SU-DHL-6 (cell line): Measurements from ENCODE around the gene EYA3.

Source experiments
- H2AFZ ChIP-seq: fragments of 200-600 bp; sonication (generic); 2 replicates; pipeline ENCODE4 v1.6.1; 2014; ENCODE audit warnings: low read depth, mild to moderate bottlenecking, moderate library complexity, mixed read lengths, antibody characterized with exemption, low read length; ENCODE audit not compliant: severe bottlenecking
- H3F3A ChIP-seq: fragments of 200-600 bp; shearing (Covaris generic); 2 replicates; pipeline ENCODE4 v1.6.0; 2016; ENCODE audit warnings: antibody characterized with exemption, mild to moderate bottlenecking; ENCODE audit not compliant: insufficient read depth
- H3K27ac ChIP-seq: fragments of 200-600 bp; sonication (generic); 2 replicates; pipeline ENCODE4 v1.5.1; 2016; ENCODE audit warnings: low read depth, mild to moderate bottlenecking, low read length, moderate library complexity, mixed read lengths
- H3K27me3 ChIP-seq: fragments of 200-600 bp; sonication (generic), shearing (Covaris generic); 2 replicates; pipeline ENCODE4 v1.6.0; 2014; ENCODE audit warnings: mild to moderate bottlenecking, low read length
- H3K36me3 ChIP-seq: fragments of 200-600 bp; sonication (generic); 2 replicates; pipeline ENCODE4 v1.6.1; 2014; ENCODE audit warnings: mild to moderate bottlenecking, low read length, mixed read lengths
- H3K4me2 ChIP-seq: fragments of 300-600, 200-600 bp; shearing (Covaris generic), sonication (generic); 2 replicates; pipeline ENCODE4 v1.6.0; 2014; ENCODE audit warnings: low read length, low read depth, mild to moderate bottlenecking; ENCODE audit not compliant: poor library complexity, severe bottlenecking
- H3K4me3 ChIP-seq: fragments of 200-600 bp; sonication (generic); 2 replicates; pipeline ENCODE4 v1.5.1; 2014; ENCODE audit warnings: antibody characterized with exemption, low read length, mild to moderate bottlenecking, mixed read lengths; ENCODE audit not compliant: insufficient read depth, poor library complexity, severe bottlenecking
- H3K79me2 ChIP-seq: fragments of 200-600 bp; sonication (generic); 2 replicates; pipeline ENCODE4 v1.6.1; 2014; ENCODE audit warnings: mild to moderate bottlenecking, low read length, moderate library complexity; ENCODE audit not compliant: insufficient read depth
- H3K9ac ChIP-seq: fragments of 200-600 bp; sonication (generic); 2 replicates; pipeline ENCODE4 v1.7.0; 2014; ENCODE audit warnings: mild to moderate bottlenecking, low read length
- H3K9me2 ChIP-seq: fragments of 200-600 bp; sonication (generic); replicated peaks from 2 replicates; pipeline ENCODE4 v1.6.1; 2014; ENCODE audit warnings: low read length; ENCODE audit not compliant: insufficient read depth
- H3K9me3 ChIP-seq: fragments of 200-600 bp; sonication (generic); 2 replicates; pipeline ENCODE4 v1.6.1; 2014; ENCODE audit warnings: low read length, mixed read lengths; ENCODE audit not compliant: insufficient read depth
- H4K20me1 ChIP-seq: fragments of 200-600 bp; sonication (generic); 2 replicates; pipeline ENCODE4 v1.6.1; 2014; ENCODE audit warnings: low read depth, mild to moderate bottlenecking, antibody characterized with exemption, low read length, moderate library complexity, mixed read lengths
- EZH2phosphoT487 ChIP-seq: fragments of 200-600 bp; sonication (generic), shearing (Covaris generic); conservative IDR thresholded peaks from 2 replicates; pipeline ENCODE4 v1.6.1; 2018; ENCODE audit warnings: mild to moderate bottlenecking, antibody characterized with exemption, low read length, moderate library complexity, mixed read lengths
- TF ChIP-seq, protein P1 (sequence below): fragments of 200-600 bp; sonication (generic); IDR thresholded peaks from one replicate; pipeline ENCODE4 v1.5.1; 2017; ENCODE audit warnings: antibody characterized with exemption, mild to moderate bottlenecking, low read length, moderate library complexity; ENCODE audit not compliant: insufficient read depth, poor library complexity, severe bottlenecking

The EYA3 gene

GRCh38 chr1:27945020-27945419 lies 143.4 kb downstream of the EYA3 start:
- no peak overlapping the region for H3K9ac ChIP-seq
- no peak overlapping the region for H3K4me3 ChIP-seq
- no peaks in the 10 kb centered on the region for H3F3A ChIP-seq
- H3K4me2 ChIP-seq: no peak overlapping the region
- no peaks in the 10 kb centered on the region for H3K9me3 ChIP-seq
- no peaks in the 10 kb centered on the region for H3K9me2 ChIP-seq
- H3K27ac ChIP-seq: no peak overlapping the region
- H3K79me2 ChIP-seq: no peaks in the 10 kb centered on the region
- no peak overlapping the region for H2AFZ ChIP-seq
- no peaks in the 10 kb centered on the region for H3K27me3 ChIP-seq
- TF ChIP-seq EZH2phosphoT487: no peak
- TF ChIP-seq, protein P1, sequence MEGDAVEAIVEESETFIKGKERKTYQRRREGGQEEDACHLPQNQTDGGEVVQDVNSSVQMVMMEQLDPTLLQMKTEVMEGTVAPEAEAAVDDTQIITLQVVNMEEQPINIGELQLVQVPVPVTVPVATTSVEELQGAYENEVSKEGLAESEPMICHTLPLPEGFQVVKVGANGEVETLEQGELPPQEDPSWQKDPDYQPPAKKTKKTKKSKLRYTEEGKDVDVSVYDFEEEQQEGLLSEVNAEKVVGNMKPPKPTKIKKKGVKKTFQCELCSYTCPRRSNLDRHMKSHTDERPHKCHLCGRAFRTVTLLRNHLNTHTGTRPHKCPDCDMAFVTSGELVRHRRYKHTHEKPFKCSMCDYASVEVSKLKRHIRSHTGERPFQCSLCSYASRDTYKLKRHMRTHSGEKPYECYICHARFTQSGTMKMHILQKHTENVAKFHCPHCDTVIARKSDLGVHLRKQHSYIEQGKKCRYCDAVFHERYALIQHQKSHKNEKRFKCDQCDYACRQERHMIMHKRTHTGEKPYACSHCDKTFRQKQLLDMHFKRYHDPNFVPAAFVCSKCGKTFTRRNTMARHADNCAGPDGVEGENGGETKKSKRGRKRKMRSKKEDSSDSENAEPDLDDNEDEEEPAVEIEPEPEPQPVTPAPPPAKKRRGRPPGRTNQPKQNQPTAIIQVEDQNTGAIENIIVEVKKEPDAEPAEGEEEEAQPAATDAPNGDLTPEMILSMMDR: no peak
- H4K20me1 ChIP-seq: no peaks in the 10 kb centered on the region
- no peaks in the 10 kb centered on the region for H3K36me3 ChIP-seq

DNA sequence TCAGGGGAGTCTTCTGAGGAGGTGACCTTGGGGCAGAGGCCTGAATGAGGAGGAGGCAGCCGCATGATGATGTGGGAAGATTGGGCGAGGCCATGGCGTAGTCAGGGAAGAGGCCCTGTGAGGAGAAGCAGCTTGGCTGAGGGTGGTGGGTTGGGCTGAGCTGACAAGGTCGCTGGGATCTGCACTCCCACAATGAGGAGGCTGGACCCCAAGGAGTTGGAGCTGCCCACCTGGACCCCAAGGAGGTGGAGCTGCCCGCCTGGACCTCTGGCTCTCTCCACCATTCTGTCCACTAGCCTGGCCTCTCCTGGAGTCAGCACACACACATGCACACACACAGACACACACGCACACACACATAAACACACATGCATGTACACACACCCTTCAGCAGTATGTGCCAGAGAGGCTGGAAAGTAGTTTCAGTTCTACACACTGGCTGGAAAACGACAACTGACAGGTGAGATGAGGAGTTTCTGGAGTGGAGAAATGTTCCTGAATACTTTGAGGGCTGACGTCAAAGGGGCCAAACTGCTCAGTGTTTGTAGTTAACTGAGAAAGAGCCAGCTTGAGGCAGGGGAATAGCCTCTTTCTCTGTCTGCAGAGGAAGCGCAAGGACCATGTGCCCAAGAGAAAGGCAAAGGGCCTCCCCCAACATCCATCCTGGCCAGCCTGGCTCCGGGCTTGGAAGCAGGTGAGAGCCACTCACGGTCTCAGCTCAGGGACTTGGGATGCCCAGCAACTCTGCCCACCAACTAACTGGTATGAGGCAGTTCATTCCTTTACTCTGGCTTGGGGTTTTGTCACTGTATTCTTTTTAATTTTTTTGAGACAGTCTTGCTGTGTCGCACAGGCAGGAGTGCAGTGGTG lies 146.5 kb downstream of the EYA3 start:
- H3K79me2 ChIP-seq: no peaks in the 10 kb centered on the region

DNA sequence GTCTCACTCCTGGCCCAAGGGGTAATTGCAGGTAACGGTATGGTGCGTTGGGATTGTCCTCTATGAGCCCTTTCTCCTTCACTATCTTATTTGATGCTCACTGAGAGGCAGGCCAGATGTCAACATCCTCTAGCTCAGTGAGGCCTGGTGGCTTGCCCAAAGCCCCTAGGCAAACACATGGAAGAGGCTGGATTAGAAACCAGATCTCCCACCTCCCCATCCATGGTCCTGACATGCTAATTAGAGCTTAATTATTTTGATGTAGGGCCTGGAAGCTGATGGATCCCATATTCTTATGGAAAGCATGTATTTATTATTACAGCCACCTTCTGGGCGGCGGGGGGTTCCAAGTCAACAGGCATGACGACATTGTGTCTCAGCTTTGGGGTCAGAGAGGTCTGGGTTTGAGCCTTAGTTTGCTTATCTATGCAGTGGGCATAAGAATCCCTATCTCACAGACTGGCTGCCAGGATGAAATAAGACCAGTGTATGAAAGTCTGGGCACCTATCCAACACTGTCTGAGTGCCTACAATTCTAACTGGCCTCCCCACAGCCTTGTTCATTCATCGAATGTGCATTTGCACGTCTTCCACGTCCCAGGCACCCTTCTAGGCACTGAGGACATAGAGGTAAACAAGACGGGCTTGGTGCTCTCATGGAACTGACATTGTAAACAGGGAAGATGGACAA lies 147.4 kb downstream of the EYA3 start:
- Histone ChIP-seq H3F3A (no peaks in the 10 kb centered on the region), H4K20me1 (no peaks in the 10 kb centered on the region), H3K9me3 (no peaks in the 10 kb centered on the region), H3K27ac (no peak overlapping the region), H3K79me2 (no peaks in the 10 kb centered on the region), H3K9me2 (no peaks in the 10 kb centered on the region), H3K27me3 (no peaks in the 10 kb centered on the region), H3K36me3 (no peaks in the 10 kb centered on the region), H3K4me2 (no peak overlapping the region), H2AFZ (no peak overlapping the region), H3K4me3 (no peak overlapping the region), H3K9ac (no peak overlapping the region)
- TF ChIP-seq, protein P1: no peak
- TF ChIP-seq EZH2phosphoT487: no peak

More for the DNA sequence above, 146.5 kb downstream of the EYA3 start:
- no peaks in the 10 kb centered on the region for H3K9me3 ChIP-seq
- H2AFZ ChIP-seq: no peak overlapping the region
- no peaks in the 10 kb centered on the region for H3K36me3 ChIP-seq
- H3K9me2 ChIP-seq: no peaks in the 10 kb centered on the region
- H3K4me2 ChIP-seq: no peak overlapping the region
- no peak overlapping the region for H3K4me3 ChIP-seq
- no peak for TF ChIP-seq EZH2phosphoT487
- TF ChIP-seq, protein P1: no peak
- no peaks in the 10 kb centered on the region for H3K27me3 ChIP-seq
- H3F3A ChIP-seq: no peaks in the 10 kb centered on the region
- H3K9ac ChIP-seq: no peak overlapping the region
- H4K20me1 ChIP-seq: no peaks in the 10 kb centered on the region
- H3K27ac ChIP-seq: no peak overlapping the region
